NCI-H82 (cell line): ENCODE data around the gene TMEM150A.
"Not testable (repeated sequence)": the region's sequence is repeated elsewhere in the genome, so short reads cannot be mapped to it uniquely, and the experiment has no call there.

ENCODE experiments used
- DNase-seq: peaks from one replicate; lab custom pipeline; 2025; lab: John Stamatoyannopoulos, UW

TMEM150A gene

DNA sequence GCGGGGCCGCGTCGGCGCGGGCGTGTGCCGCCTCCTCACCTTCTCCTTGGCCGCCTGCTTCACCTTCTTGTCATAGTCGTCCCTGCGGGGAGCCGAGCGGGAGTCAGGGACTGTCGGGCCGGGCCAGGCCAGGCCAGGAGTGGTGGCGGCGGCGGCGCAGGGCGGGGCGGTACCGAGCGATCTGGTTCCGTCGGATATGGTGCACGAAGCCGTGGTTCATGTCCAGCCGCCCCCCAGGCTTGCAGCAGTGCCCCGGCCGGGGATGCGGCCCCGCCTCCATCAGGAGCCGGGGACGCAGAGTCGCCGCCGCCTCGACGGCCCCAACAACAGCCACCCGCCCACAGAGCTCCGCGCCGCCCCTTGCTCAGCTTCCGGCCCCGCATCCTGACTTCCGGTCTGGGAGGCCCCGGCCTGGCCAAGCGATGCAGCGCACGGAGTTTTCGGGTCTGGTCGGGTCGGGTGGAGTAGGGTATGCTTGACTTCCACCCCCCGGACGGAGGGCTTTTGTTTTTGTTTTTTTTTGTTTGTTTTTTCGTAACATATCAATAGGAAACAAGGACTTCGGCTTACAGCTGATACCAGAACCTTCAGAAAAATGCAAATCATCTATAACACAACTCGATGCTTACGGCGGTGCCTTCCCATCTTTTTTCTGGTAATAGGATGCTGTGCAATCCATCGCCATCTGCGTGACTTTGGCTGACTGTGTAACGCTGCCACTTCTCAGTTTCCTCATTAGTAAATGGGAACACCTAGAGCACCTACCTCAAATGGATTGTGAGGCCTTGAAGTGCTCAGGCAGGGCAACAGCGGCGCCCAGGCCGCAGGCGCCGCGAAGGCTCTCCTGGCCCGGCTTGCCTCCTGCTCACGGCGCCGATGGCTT lies 9.4 kb upstream of the TMEM150A start, which contains the start of gene C2orf68:
Gene C2orf68 (minus strand): TSS at position 362 of the 883 bp plus-strand sequence. CDS start 82 bp downstream, at position 280.
- peak; percentile 95 for DNase-seq

DNA sequence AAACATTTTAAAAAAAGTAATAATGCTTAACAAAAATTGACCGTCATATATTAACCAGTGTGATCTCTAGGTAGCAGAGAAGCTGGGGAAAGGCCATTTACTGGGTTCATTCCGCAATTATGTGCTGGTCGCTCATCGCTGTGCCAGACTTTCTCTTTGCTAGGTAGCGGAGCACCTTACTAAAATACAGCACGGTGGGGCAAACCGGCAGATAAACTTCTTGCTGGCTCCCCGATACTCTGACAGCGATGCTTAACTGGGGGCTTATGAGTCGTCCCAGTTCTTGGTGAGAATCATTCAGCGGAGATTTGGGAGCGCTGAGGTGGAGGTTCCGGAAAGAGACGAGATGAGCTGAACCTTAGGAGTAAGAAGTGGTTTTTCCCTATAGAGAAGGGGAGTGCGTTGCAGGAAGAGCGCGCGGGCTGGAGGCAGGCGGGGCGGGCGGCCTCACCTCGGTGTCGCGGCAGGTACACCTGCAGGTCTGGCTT lies 8.8 kb upstream of the TMEM150A start:
- DNase-seq, result no peak

DNA sequence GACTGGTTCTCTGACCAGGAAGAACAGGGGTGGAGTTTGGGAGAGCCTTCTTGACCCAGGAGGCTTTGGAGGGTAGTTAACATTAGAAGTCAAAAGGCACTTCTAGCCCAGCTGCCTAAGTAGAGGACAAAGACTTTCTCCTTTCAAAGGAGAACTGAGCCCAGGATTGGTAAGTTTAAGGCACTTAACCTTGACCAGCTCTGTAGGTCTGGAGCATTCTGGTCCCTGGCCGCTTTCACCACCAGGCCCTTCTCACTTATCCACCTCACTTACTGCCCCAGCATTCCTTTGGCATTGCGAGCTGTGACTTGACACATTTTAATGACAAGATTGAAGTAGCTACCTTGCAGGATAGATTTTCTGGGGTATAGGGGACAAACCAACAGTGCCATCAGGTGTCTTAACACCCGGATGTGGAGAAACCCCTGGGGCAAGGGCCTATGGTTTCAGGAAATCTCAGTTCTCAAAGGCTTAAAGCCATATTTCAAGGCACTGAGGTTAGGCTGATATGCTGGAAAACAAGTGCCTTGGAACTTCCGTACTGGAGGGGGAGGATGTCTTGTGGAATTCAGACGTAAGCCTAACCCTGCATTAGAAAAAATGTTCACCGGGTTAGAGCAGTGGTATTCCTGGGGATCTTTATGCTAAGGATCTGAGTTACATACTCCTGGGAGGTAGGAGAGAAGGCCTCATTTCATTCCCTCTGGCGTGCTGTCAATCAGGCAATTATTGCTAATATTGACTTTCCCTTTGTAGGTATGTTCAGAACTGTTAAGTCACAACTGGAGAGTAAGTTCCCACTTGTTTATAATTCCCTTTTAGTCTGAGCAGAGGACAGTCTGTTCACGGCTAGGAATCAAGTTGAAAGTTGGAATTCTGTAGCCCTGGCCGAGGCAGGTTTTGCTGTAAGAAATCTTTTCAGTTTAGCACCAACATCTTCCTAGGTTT lies 5.0 kb upstream of the TMEM150A start:
- DNase-seq, result no peak

DNA sequence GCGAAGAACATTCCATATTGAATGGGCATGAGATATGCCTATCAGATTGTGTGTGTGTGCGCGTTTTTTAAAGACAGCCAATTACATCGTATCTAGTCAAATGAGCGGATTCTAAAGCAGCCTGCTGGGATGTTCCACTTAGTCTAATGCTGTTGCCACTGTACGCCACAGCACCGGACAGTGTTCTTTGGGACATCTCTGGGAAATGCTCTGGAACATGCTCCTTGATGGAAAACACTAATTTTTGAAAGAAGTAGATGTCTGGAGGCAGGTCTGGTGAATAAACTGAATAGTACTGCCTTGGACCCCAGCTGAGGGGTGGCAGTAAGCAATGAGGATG lies 3.6 kb upstream of the TMEM150A start:
- DNase-seq, result no peak

DNA sequence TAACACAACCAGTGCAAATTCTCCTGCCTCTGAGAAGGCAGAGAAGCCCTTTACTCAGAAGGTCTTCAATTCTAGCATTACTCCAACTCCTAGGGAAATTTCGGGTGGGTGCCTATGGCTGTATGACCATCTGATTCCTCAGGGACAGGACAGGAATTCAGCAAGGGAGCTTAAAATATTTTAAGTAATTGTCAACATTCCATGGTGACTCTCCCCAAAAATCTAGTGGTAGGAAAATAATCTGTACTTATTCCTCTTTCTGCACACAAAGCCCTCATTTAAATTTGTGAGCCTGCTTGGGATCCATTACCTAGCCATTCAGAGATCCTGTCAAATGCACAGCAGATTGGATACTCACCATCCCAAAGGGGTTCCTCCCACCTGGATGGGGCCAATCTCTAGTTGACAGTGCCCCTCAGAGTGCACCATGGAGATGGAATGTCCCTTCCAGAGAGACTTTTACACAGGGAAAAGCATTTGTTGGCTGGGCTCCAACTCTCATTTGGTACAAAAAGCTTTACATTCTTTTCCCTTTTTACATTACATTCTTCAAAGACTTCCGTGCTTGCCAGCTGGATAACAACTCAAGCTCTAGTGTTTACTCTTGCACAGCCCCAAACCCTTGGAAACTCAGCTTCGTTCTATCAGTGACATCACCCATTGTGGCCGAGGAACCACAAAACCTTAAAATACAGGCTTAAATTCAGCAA lies 3.1 kb upstream of the TMEM150A start:
- no peak for DNase-seq

DNA sequence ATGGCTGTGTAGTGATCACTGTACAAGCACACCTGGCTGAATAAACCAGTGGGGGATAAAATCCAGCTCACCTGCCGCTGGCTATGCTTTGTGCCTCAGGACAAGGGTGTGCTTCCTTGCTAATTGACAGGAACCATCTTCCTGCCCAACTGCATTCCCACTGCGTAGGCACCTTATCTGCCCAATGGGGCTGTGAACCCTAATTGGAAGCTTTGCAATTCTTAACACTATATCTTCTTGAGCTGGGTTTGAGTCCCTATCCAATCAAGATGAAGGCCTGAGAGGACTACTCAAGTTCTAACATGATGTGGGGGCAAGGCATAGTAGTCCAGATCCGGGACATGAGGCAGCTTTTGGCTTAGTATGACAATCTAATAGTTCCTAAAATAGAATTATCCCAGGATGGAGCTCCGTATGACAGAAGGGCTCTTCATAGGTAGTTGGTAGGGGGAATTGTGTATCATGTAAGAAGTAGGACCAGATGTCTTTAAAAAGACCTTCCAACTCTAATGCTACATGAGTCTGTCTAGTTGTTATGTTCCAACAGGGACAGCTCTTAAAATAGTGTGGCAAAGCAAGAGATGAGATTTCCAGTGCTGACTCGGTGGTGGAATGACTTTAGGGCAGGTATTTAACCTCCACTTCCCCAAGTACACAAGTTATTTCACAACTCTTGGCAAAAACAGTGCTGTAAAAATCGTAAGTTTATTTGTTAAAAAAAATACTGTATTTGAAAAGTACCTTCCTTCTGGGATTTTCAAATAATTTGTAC lies 2.3 kb upstream of the TMEM150A start:
- no peak for DNase-seq

DNA sequence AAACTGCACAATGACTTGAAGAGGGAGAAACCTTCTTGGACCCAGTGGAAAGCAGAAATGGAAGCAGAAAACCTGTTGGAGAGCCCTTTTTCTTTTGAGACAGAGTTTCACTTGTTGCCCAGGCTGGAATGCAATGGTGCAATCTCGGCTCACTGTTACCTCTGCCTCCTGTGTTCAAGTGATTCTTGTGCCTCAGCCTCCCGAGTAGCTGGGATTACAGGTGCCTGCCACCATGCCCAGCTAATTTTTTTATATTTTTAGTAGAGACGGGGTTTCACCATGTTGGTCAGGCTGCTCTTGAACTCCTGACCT lies 1.6 kb upstream of the TMEM150A start:
- not testable (repeated sequence) for DNase-seq

DNA sequence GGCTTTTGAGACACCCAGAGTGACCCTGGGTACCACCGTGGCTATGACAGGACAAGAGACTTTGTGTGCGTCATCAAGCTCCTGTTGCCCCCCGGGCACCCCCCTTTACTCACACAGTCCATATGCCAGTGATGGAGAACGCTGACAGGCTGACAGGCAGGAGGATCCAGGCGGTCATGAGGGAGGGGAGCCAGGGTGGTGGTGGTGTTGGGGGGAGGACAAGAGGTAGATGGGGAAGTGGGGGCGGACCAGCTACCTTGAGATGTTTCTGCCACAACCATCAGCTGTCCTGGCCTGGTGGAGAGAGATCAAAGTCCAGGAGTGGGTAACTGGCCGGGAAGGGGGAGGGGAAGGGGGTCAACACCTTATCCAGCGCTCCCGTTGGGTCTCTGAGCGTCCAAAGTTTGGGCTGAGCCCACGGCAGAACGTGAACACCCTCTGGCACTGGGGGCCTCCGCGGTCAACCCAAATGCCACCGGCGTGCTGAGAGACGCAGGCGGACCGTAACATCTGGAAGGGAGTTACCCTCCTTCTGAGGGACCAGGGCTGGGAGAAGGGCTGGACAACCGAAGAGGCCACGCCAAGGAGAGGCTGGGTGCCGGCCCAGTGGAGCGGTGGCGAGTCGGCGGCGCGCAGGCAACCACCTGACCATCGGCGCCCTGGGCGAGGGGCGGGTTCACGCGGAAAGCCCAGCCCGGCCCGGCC lies 575 bp downstream of the TMEM150A start:
- peak; percentile 66 for DNase-seq

DNA sequence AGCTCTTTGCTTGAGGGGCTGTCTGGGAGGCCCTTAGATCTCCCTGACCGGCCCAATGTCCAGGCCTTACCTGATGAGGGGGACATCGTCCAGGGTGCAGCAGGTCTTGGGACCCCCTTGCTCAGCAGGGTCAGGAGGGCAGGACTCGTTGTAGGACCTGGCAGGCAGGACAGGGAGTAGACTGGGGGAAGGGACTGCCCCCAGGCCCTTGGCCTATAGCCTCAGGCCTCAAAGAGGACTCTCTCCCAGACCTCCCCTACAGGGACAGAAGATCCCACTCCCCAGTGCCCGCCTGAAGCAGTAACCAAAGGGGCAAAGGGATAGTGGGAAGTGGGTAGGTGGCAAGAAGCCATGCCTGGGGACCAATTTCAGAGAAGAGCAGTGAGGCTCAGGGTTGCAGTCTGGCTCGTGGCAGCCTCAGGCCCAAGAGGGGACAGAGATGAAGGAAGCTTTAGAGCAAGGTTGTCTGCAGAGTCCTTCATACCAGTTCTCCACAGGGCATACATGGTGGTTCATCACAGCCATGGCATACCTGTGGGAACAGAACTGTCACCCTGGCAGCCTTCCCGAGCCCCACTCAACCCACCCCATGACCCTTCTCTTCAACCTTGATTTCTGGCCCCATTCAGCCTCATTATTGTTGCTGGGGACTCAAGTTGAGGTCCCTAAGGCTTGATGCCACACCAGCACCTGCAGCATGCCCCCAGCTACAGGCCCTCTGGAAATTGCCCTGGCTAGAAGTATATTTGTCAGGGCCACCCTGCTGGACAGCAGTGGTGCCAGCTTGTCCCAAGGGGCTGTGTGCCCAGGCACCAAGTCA lies 1.3 kb downstream of the TMEM150A start:
- no peak for DNase-seq

DNA sequence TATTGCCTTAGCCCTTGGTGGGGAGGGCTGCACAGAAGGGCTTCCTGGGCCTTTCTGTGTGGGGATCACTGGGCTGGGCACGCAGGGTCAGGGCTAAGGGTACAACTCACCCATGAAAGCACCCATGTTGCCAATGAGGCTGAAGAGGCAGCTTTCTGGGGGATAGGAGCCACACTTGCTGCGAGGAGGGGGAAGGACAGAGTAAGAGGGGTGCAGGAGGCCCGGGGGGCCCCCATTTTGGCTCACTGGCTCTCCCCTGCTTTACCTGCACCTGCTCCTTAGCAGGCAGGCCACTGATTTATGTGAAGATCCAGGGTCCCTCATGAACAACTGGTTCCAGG lies 2.3 kb downstream of the TMEM150A start:
- no peak for DNase-seq

DNA sequence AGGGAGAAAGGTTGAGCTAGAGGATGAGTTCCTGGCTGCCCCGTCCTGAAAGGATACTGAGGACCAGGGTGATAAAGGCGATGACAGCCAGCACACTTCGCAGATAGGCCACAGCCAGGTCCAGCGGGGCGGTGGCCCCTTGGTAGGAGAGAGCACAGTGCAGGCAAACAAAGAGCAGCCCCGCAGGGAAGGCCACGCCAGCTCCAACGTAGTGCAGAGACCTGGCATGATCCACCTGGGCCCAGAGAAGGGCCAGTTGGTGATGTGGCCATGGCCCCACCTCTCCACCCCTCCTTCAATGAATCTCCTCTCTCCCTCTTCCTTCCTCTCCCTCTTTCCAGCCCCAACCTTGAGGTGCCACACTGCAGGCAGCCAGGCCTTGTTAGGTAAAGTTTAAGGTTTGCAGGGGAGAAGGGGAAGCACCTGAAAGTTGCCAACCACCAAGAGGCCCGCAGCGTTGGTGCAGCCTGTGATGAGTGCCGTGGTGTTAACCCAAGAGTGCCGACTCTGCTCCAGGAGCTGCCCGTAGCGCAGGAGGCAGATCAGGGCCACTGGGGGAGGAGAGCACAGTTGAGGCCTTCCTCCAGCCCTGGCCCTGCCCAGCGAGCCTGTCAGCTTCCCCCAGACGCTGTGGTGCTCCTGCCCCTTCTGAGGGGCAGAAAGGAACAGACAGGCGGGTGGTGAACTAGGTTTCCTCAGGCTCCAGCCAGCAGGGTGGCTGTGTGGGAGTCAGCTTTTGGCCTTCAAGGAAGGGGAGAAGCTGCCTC lies 2.8 kb downstream of the TMEM150A start:
- no peak for DNase-seq

DNA sequence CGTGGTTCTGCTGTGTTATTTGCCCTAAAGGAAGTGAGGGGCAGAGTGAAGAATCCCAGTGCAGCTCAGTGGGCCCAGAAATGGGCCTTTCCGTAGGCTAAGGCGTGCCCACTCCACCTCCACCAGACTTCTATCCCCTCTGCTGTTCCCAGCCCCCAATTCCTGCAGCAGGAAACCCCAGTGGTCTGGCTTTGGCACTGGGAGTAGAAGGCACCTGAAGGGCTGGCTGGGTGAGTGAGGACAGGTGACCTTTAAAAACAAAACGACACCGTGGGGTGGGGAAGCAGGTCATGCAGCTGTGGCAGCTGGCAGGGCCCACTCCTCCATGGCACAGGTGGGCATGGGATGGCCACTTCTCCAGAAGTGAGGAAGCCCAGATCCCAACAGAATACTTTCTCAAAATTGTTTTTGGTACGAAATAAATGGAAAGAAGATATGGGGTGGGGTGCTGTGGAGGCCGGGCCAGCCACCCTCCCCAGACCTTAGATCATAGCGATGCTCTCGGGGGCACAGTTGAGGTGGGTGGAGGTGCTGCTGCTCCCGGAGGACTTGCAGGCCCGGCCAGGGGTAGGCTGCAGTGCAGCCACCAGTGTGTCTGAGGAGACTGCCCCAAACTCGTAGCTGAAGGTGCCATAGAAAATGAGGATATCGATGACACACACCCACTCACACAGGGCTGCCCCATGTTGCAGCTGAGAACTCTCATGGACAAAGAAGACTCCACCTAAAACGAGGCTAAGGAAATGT lies 3.7 kb downstream of the TMEM150A start:
- DNase-seq, result no peak

DNA sequence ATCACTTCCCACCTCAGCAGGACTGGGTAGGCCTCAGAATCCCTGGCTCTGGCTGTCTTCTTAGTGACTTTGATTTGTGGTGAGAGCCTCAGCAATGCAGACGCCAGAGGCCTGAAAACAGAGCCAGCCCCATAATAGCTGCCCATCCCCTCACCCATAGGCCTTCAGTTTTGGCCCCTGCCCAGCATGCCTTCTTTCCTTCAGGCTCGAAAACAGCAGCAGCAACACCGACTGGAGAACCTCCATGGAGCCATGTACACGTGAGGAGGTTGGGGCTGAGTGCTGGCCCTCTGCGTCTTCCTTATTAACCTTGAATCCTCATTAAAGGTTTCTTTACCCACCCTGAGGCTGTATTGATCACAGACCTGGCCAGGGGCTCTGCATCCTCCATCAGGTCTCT lies 5.3 kb downstream of the TMEM150A start:
- no peak for DNase-seq

DNA sequence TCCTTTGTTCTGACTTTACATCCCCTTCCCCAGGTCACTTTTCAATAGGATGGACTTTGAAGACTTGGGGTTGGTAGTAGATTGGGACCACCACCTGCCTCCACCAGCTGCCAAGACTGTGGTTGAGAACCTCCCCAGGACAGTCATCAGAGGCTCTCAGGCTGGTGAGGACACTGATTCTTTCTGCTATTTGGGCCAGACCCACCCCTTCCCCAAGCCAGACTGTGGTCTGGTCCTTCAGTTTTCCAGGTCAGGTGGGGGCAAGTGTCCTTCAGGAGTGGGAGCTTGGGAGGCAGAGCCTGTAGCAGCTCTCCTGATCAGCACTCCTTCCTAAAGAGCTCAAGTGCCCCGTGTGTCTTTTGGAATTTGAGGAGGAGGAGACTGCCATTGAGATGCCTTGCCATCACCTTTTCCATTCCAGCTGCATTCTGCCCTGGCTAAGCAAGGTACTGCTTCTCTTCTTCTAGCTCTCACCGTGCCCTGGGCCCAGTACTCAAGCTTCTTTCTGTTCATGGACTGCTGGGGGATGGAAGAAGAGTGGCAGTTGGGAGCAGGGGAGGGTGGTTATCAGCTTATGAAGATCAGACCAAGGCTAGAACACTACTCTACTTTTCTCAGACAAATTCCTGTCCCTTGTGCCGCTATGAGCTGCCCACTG lies 5.9 kb downstream of the TMEM150A start:
- DNase-seq, result no peak

DNA sequence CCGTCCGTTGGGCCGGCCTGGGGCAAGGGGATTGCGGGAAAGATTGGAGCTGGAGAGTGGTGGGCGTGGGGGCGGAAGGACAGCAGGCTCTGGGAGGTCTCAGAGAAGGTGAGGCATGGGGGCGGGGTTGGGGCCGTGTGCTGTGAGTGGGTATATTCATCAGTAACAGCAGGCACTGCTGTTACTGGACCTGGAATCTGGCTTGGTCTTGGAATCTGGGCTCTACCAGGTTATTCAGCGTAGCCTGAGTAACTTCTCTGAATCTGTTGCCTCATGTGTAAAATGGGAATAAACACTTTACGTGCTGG lies 6.5 kb downstream of the TMEM150A start:
- peak; percentile 52 for DNase-seq

DNA sequence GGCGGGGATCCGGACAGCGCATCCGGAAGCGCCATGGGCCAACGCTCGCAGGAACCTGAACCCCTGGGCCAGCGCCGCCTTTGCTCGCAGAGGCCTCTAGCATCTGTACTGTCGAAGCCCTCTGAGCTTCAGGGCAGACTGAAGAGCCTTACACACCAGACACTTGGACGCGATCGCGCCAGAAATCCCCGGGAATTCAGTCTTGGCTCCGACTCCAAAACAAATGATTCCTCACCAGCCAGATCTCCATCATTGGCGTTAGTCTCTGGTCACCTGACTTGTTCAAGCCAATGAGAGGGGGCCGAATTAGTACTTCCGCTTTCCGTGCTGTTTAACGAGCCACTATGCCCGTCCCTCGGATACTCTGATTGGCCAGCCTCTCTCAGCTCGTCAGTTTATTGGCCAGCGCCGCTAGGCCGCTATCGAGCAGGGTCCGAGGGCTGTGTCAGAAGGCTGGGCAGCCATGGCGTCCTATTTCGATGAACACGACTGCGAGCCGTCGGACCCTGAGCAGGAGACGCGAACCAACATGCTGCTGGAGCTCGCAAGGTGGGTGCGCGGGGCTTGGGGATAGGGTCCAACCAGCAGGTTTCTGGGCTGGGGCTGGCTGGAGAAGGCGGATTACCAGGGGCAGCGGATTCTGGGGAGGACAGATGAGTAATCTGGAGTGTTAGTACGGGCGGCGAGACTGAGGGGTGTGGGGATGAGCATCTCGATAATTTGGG lies 7.0 kb downstream of the TMEM150A start, which contains the start of gene RNF181:
Gene RNF181 (plus strand): TSS at position 445 of the 725 bp plus-strand sequence. CDS start 19 bp downstream, at position 464.
- DNase-seq, result peak; percentile 99

DNA sequence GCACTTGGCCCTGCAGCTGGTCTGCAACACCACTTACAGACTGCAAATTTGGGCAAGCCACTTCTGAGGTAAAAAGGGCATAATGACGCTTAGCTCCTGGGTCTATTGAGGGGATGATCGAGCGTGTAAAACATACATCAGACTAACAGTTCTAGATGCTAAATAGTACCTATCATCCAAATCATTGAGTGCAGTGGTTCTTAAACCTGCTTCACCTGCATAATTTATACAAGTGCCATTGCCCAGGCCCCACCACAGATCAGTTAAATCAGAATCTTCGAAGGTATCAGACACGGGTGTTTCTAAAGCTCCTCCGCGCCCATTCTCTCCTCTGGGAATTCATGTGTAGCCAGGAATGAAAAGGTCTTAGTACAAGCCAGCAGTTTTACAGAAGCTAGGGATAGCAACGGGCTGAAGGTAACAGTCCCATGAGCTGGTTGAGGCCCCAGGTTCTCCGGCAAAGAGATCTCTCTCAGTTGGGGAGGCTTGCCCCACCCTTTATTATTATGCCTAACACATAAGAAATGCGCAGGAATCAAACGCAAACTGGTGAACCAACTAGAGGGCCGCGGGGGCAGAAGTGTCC lies 7.7 kb downstream of the TMEM150A start:
- DNase-seq, result no peak
